Liver (tissue), 9 donors: ENCODE results near the gene ENHO. TPM values are rescaled to one million over a fixed set of nuclear protein-coding genes. Genes with fewer than 3 reads are reported as not detected.

ENCODE experiments used
- DNase-seq: peaks from one replicate; pipeline ENCODE4 v3.0.0-alpha.2; 2017; ENCODE audit warnings: low spot score
- H3K27ac ChIP-seq, 2 donors: one replicate each; pipeline ENCODE4 v1.7.0; 2013; ENCODE audit warnings: inconsistent platforms in 2 of 2, low read length in 2 of 2, control low read depth in 1 of 2, low read depth in 1 of 2, mild to moderate bottlenecking in 1 of 2
- H3K27me3 ChIP-seq, 4 donors: one replicate each; pipeline versions ENCODE4 v1.6.1 to v1.7.0; 2013; ENCODE audit warnings: low read length in 3 of 4, inconsistent platforms in 1 of 4, mild to moderate bottlenecking in 1 of 4, moderate library complexity in 1 of 4; ENCODE audit not compliant: control insufficient read depth in 4 of 4, insufficient read depth in 4 of 4
- H3K36me3 ChIP-seq, 4 donors: one replicate each; pipeline versions ENCODE4 v1.6.1 to v1.7.0; 2013; ENCODE audit warnings: low read length in 3 of 4, mild to moderate bottlenecking in 3 of 4, low read depth in 1 of 4, moderate library complexity in 1 of 4; ENCODE audit not compliant: control insufficient read depth in 4 of 4, insufficient read depth in 3 of 4
- H3K4me1 ChIP-seq, 4 donors: one replicate each; pipeline versions ENCODE4 v1.6.1 to v1.7.0; 2013; ENCODE audit warnings: low read length in 3 of 4, mild to moderate bottlenecking in 3 of 4, moderate library complexity in 1 of 4; ENCODE audit not compliant: control insufficient read depth in 4 of 4, insufficient read depth in 4 of 4
- H3K4me3 ChIP-seq, 3 donors: one replicate each; pipeline versions ENCODE4 v1.6.1 to v1.7.0; 2013; ENCODE audit warnings: low read length in 3 of 3, control low read depth in 1 of 3, low read depth in 1 of 3, mild to moderate bottlenecking in 1 of 3
- H3K9ac ChIP-seq, 2 donors: one replicate each; pipeline ENCODE4 v1.7.0; 2013; ENCODE audit warnings: low read length in 2 of 2, mild to moderate bottlenecking in 2 of 2, moderate library complexity in 2 of 2, control low read depth in 1 of 2, low read depth in 1 of 2
- H3K9me3 ChIP-seq, 4 donors: one replicate each; pipeline versions ENCODE4 v1.6.1 to v1.7.0; 2013; ENCODE audit warnings: low read length in 3 of 4; ENCODE audit not compliant: control insufficient read depth in 4 of 4
- ATF3 ChIP-seq: IDR thresholded peaks from 2 replicates; pipeline ENCODE4 v1.6.1; 2016; ENCODE audit warnings: antibody characterized with exemption
- CTCF ChIP-seq: fragments of 150-350 bp; IDR thresholded peaks from 2 replicates; pipeline ENCODE4 v1.5.1; 2017; ENCODE audit warnings: improper control_type of control experiment, low read depth, low read length; ENCODE audit not compliant: missing input control
- FOXA2 ChIP-seq: IDR thresholded peaks from 2 replicates; pipeline ENCODE4 v1.6.1; 2016; ENCODE audit warnings: antibody characterized with exemption
- GABPA ChIP-seq, 2 donors: IDR thresholded peaks in 1 of 2; conservative IDR thresholded peaks in 1 of 2; 2 replicates each; pipeline ENCODE4 v1.6.1; 2016; ENCODE audit warnings: antibody characterized with exemption in 2 of 2, mild to moderate bottlenecking in 1 of 2, moderate library complexity in 1 of 2
- HNF4A ChIP-seq, 2 donors: conservative IDR thresholded peaks; 2 replicates each; pipeline ENCODE4 v1.6.1; 2016; ENCODE audit warnings: antibody characterized with exemption in 2 of 2, mild to moderate bottlenecking in 2 of 2
- HNF4G ChIP-seq: IDR thresholded peaks from 2 replicates; pipeline ENCODE4 v1.6.1; 2016; ENCODE audit warnings: antibody characterized with exemption
- JUND ChIP-seq, 2 donors: IDR thresholded peaks; 2 replicates each; pipeline ENCODE4 v1.6.1; 2016; ENCODE audit warnings: antibody characterized with exemption in 2 of 2
- NR2F2 ChIP-seq: IDR thresholded peaks from 2 replicates; pipeline ENCODE4 v1.6.1; 2016; ENCODE audit warnings: antibody characterized with exemption
- RAD21 ChIP-seq, 2 donors: IDR thresholded peaks; 2 replicates each; pipeline ENCODE4 v1.6.1; 2016; ENCODE audit warnings: antibody characterized with exemption in 2 of 2, mild to moderate bottlenecking in 2 of 2
- RXRA ChIP-seq, 2 donors: IDR thresholded peaks; 2 replicates each; pipeline ENCODE4 v1.6.1; 2017 to 2018; ENCODE audit warnings: antibody characterized with exemption in 2 of 2, mild to moderate bottlenecking in 1 of 2
- SP1 ChIP-seq: IDR thresholded peaks from 2 replicates; pipeline ENCODE4 v1.6.1; 2018; ENCODE audit warnings: antibody characterized with exemption, mild to moderate bottlenecking
- TAF1 ChIP-seq: conservative IDR thresholded peaks from 2 replicates; pipeline ENCODE4 v1.6.1; 2016; ENCODE audit warnings: antibody characterized with exemption, mild to moderate bottlenecking
- YY1 ChIP-seq: IDR thresholded peaks from 2 replicates; pipeline ENCODE4 v1.6.1; 2016; ENCODE audit warnings: antibody characterized with exemption, mild to moderate bottlenecking
- WGBS: extraction: QIAGEN DNeasy Blood & Tissue Kit; methylation state at CpG from one replicate; pipeline ENCODE4 v1.1.7; 2013; 5-methylcytosine and 5-hydroxymethylcytosine counted together
- polyA plus RNA-seq, 2 donors: library from polyadenylated mRNA; stranded (reverse) in 1 of 2; unstranded in 1 of 2; fragments of 200-250 nt in 1 of 2; fragments of >200 nt in 1 of 2; fragmentation: Nextera tagmentation in 1 of 2; extraction: Ambion mirVana in 1 of 2; gene quantifications; one replicate each; pipeline versions ENCODE4 v1.2.1 to v1.2.3, GENCODE V29; 2013 to 2015
- total RNA-seq, 2 donors: library from RNA; depleted of rRNA; stranded (reverse); fragments of >200 nt; gene quantifications; one replicate each; pipeline ENCODE4 v1.2.3, GENCODE V29; 2014
- TF ChIP-seq, protein P1 (sequence below): IDR thresholded peaks from 2 replicates; pipeline ENCODE4 v1.6.1; 2016; ENCODE audit warnings: antibody characterized with exemption
- TF ChIP-seq, protein P2 (sequence below): IDR thresholded peaks from 2 replicates; pipeline ENCODE4 v1.6.1; 2016; ENCODE audit warnings: antibody characterized with exemption
- donor health status: healthy.
- donor health status: healthy.
- donor health status: healthy.
- donor health status: healthy.
- donor health status: healthy.

ENHO gene
- total and polyA plus RNA-seq, 4 donors, result 0.67 to 9.6 (median 1.9) TPM

DNA sequence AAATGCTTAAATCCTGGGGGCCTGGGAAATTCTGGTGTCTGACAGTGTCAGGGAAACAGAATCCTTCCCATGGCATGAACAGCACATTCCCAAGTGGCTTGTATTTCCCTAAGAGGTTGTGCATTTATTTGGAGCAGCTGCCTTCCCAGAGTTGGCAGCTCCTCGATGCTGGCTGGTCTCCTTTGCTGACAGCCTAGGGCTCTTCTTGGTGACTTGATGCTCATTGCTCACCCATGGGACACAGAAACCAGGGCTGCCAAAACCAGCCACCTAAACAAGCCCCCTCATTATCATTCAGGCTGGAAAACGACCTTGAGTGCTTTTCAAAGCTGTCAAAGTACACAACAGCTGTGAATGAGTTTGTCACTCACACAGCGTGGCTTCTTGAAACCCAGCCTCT is 24.2 kb downstream of the ENHO start:
- H3K27me3 ChIP-seq, result no peaks in the 10 kb centered on the region
- no peak overlapping the region for H3K4me3 ChIP-seq
- 48% methylated on average over 3 of the region's 3 CpGs for WGBS
- no peak for DNase-seq
- peaks cover 0 to 9% (median 4%) of the 10 kb centered on the region in 4 donors for H3K4me1 ChIP-seq
- H3K36me3 ChIP-seq, result no peaks in the 10 kb centered on the region
- no peak overlapping the region for H3K9ac ChIP-seq
- H3K9me3 ChIP-seq, result no peaks in the 10 kb centered on the region
- H3K27ac ChIP-seq, result no peak overlapping the region
- TF ChIP-seq CTCF (no peak), FOXA2 (no peak), GABPA (IDR thresholded peaks at IDR 0.05 in 1 of 2, conservative IDR thresholded peaks at IDR 0.05 in 1 of 2) (no peak), NR2F2 (no peak), SP1 (no peak), YY1 (no peak), ATF3 (no peak), TAF1 (no peak), HNF4G (no peak), RXRA (IDR thresholded peaks at IDR 0.05) (no peak), JUND (IDR thresholded peaks at IDR 0.05) (no peak), HNF4A (conservative IDR thresholded peaks at IDR 0.05) (no peak)
- TF ChIP-seq, protein P1, sequence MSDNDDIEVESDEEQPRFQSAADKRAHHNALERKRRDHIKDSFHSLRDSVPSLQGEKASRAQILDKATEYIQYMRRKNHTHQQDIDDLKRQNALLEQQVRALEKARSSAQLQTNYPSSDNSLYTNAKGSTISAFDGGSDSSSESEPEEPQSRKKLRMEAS, result no peak
- TF ChIP-seq, protein P2, sequence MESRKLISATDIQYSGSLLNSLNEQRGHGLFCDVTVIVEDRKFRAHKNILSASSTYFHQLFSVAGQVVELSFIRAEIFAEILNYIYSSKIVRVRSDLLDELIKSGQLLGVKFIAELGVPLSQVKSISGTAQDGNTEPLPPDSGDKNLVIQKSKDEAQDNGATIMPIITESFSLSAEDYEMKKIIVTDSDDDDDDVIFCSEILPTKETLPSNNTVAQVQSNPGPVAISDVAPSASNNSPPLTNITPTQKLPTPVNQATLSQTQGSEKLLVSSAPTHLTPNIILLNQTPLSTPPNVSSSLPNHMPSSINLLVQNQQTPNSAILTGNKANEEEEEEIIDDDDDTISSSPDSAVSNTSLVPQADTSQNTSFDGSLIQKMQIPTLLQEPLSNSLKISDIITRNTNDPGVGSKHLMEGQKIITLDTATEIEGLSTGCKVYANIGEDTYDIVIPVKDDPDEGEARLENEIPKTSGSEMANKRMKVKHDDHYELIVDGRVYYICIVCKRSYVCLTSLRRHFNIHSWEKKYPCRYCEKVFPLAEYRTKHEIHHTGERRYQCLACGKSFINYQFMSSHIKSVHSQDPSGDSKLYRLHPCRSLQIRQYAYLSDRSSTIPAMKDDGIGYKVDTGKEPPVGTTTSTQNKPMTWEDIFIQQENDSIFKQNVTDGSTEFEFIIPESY, result no peak

DNA sequence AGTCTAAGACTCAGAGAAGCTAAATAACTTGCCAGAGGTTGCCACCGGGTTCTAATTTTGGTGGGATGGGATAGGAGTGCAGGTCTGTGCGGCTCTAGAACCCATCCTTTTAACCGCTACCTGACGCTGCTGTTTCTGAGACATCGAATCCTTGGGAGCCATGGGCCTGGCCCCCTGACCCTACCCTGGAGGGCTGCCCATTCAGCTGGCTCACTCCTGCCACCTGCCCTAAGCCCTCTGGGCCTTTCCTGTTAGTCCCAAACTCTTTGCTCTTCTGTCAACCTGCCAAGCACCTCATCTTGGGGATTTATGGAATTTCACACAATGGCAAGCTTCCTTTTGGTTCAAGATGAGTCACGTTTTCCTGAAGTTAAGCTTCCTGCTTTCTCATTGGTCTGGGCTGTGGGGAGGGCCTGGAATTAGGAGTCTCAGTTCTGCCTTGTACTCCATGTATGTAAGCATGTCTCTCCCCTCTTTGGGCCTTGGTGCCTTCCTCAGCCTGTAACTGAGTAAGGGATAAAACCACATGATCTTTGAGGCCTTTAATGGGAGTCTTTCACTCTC is 26.6 kb downstream of the ENHO start:
- Histone ChIP-seq H3K4me1 (no peaks in the 10 kb centered on the region), H3K36me3 (no peaks in the 10 kb centered on the region), H3K9me3 (no peaks in the 10 kb centered on the region), H3K27me3 (no peaks in the 10 kb centered on the region), H3K9ac (no peak overlapping the region), H3K4me3 (no peak overlapping the region), H3K27ac (no peak overlapping the region)
- DNase-seq, result no peak
- no peak for TF ChIP-seq RAD21 (IDR thresholded peaks at IDR 0.05)
- TF ChIP-seq YY1, result no peak
- no peak for TF ChIP-seq TAF1
- WGBS, result 87% methylated on average over 6 of the region's 6 CpGs
